D721Med (cell line): ENCODE results near the gene PTGR2.
A peak's percentile ranks its signal among the peaks of the same experiment; 100 is the strongest.
"Not testable (repeated sequence)": the region's sequence is repeated elsewhere in the genome, so short reads cannot be mapped to it uniquely, and the experiment has no call there.

Experiments
- DNase-seq: peaks from one replicate; pipeline ENCODE4 v3.0.0; 2011; ENCODE audit warnings: low spot score; ENCODE audit not compliant: insufficient read length
- FAIRE-seq: peaks from 2 replicates; lab custom pipeline; 2011; peaks lifted over from hg19 to GRCh38; lab: Jason Lieb, UNC
- CTCF ChIP-seq: IDR thresholded peaks from 2 replicates; pipeline ENCODE4 v1.5.1; 2012; ENCODE audit warnings: mild to moderate bottlenecking, control low read depth; ENCODE audit not compliant: insufficient read depth; ENCODE audit errors: missing control alignments

PTGR2 gene

GRCh38 chr14:73823339-73823885 lies 28.2 kb upstream of the PTGR2 start:
- FAIRE-seq = peak; percentile 94
- DNase-seq = no peak
- TF ChIP-seq CTCF = no peak

GRCh38 chr14:73824127-73824526 lies 27.5 kb upstream of the PTGR2 start:
- TF ChIP-seq CTCF = no peak
- no peak for FAIRE-seq
- no peak for DNase-seq

- no peak for TF ChIP-seq CTCF
- FAIRE-seq = no peak
- no peak for DNase-seq
Observed at GRCh38 chr14:73824536-73824935, 27.1 kb upstream of the PTGR2 start.

- peak; percentile 91 for TF ChIP-seq CTCF
- no peak for FAIRE-seq
- DNase-seq = peak; percentile 51
Observed at GRCh38 chr14:73825551-73826188, 26.0 kb upstream of the PTGR2 start.

- DNase-seq, FAIRE-seq: not testable (repeated sequence)
Observed at GRCh38 chr14:73827190-73827589, 24.4 kb upstream of the PTGR2 start.

DNA sequence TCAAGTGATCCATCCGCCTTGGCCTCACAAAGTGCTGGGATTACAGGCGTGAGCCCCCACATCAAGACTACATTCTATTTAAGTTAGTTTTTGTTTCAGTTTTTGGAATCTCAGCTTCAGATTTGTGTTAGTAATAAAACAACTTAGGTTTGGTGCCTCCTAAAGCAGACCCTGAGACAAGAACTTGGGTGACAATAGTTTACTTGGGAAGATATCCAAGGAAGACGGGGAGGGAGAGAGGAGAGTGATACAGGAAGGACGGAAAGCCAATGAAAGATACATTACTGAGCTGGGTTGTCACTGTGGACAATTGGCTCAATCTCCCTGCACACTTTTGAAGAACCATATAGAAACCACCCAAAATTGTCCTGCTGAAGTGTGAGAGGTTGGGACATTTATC lies 22.6 kb upstream of the PTGR2 start:
- FAIRE-seq (no peak), DNase-seq (no peak)
- TF ChIP-seq CTCF = no peak

DNA sequence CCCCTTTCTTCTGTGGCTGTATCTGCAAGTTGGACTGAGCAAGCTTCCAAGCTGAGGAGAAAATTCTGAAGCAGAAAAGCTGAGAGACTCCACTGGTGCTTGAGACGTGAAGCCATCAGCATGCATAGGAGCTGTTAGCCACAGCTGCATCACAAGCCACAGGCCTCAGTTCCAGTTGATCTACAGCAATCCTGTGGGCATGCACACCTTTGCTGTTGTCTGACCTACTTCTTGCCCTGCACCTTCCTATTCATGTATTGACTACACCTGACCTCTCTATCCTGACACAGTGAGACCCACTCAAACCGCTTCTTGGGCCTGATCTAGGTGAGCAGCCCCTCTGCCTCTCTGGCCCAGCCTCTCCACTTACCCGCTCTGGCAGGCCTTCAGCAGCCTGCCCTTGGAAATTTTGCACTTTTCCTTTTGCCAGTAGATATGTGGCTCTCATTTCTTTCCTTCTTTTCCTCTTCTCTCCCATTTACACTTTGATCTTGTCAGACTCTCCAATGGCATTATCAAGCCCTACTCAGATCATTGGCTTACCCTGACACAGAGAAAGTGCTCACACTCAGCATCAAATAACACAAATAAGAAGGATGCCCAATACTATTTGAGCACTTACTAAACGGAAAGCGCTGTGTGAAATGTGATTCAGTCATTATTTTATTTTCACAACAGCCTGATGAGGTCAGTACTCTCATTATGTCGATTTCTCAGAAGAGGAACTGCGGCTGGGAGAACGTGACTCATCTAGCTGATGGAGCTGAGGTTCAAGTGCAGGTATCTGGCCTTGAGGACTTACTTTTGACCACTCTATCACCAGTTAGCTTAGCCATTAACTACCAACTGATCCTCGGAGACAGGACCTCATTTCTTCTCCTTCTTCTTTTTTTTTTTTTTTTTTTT lies 21.9 kb upstream of the PTGR2 start:
- DNase-seq = no peak
- FAIRE-seq = no peak
- TF ChIP-seq CTCF = no peak
